Lung (tissue), 12 donors: ENCODE data around the gene SLC22A23. TPM values are rescaled to one million over a fixed set of nuclear protein-coding genes. Genes with fewer than 3 reads are reported as not detected.
A peak's percentile ranks its signal among the peaks of the same experiment; 100 is the strongest.

Experiments
- ATAC-seq: fragments of 200-7000 bp; cut with Tn5 transposase; one replicate; pipeline ENCODE4 v1.9.1; 2020; ENCODE audit warnings: moderate number of reproducible peaks; ENCODE audit not compliant: insufficient read depth, low FRiP score
- DNase-seq, 3 donors: peaks; one replicate each; pipeline ENCODE4 v3.0.0-alpha.2; 2013 to 2017
- H3K27ac ChIP-seq, 2 donors: one replicate each; pipeline ENCODE4 v1.5.1; 2013; ENCODE audit warnings: mild to moderate bottlenecking in 2 of 2, moderate library complexity in 2 of 2, control low read depth in 1 of 2, inconsistent platforms in 1 of 2, low read depth in 1 of 2, low read length in 1 of 2
- H3K27me3 ChIP-seq, 3 donors: one replicate each; pipeline ENCODE4 v1.5.1; 2013; ENCODE audit warnings: low read length in 2 of 3; ENCODE audit not compliant: control insufficient read depth in 3 of 3, insufficient read depth in 3 of 3
- H3K36me3 ChIP-seq, 4 donors: one replicate each; pipeline ENCODE4 v1.5.1; 2013; ENCODE audit warnings: low read length in 4 of 4, mild to moderate bottlenecking in 1 of 4, moderate library complexity in 1 of 4; ENCODE audit not compliant: control insufficient read depth in 4 of 4, insufficient read depth in 4 of 4
- H3K4me1 ChIP-seq, 5 donors: one replicate each; pipeline ENCODE4 v1.5.1; 2013; ENCODE audit warnings: low read length in 5 of 5, mild to moderate bottlenecking in 2 of 5, moderate library complexity in 1 of 5; ENCODE audit not compliant: control insufficient read depth in 5 of 5, insufficient read depth in 5 of 5
- H3K4me3 ChIP-seq: one replicate; pipeline ENCODE4 v1.5.1; 2013; ENCODE audit warnings: mild to moderate bottlenecking, control low read depth, moderate library complexity
- H3K9ac ChIP-seq, 2 donors: one replicate each; pipeline ENCODE4 v1.5.1; 2013; ENCODE audit warnings: low read length in 2 of 2, control low read depth in 1 of 2; ENCODE audit not compliant: insufficient read depth in 1 of 2
- H3K9me3 ChIP-seq, 4 donors: one replicate each; pipeline ENCODE4 v1.5.1; 2013; ENCODE audit warnings: low read length in 3 of 4, mild to moderate bottlenecking in 1 of 4, moderate library complexity in 1 of 4; ENCODE audit not compliant: control insufficient read depth in 4 of 4, insufficient read depth in 3 of 4
- CTCF ChIP-seq: IDR thresholded peaks from 2 replicates; pipeline ENCODE4 v1.5.1; 2012; ENCODE audit warnings: mild to moderate bottlenecking; ENCODE audit errors: control extremely low read depth, extremely low read depth
- WGBS, 2 donors: extraction: QIAGEN DNeasy Blood & Tissue Kit; methylation state at CpG; one replicate each; pipeline ENCODE4 v1.1.7; 2013; 5-methylcytosine and 5-hydroxymethylcytosine counted together
- polyA plus RNA-seq, 2 donors: library from polyadenylated mRNA; stranded (reverse); fragments of 200-250 nt; gene quantifications; one replicate each; pipeline ENCODE4 v1.2.1, GENCODE V29; 2013
- total RNA-seq, 2 donors: library from RNA; depleted of rRNA in 1 of 2; stranded (reverse); fragments of >200 nt in 1 of 2; gene quantifications; one replicate each; pipeline ENCODE4 v1.2.1, GENCODE V29; 2014 to 2021
- donor health status: control.
- donor health status: control.
- donor health status: Bipolar disorder and iron deficiency.
- donor health status: healthy.
- donor health status: DM: yes; HTN: yes; CAD: no.

Gene SLC22A23
- total and polyA plus RNA-seq, 4 donors, result 6.6 to 45.6 (median 24.1) TPM

- Histone ChIP-seq H3K36me3 (no peaks in the 10 kb centered on the region), H3K4me1 (peaks cover 0 to 51% (median 9%) of the 10 kb centered on the region in 5 donors), H3K27ac (no peak overlapping the region), H3K9me3 (no peaks in the 10 kb centered on the region), H3K4me3 (no peak overlapping the region), H3K9ac (no peak overlapping the region), H3K27me3 (no peaks in the 10 kb centered on the region)
- ATAC-seq (no peak), DNase-seq (no peak)
- no peak for TF ChIP-seq CTCF
- 72 to 87% methylated on average over 5 of the region's 5 CpGs for WGBS, 2 donors
These were observed 47.5 kb upstream of the SLC22A23 start for GRCh38 chr6:3504354-3504753.

- TF ChIP-seq CTCF, result no peak
- Histone ChIP-seq H3K4me3 (no peak overlapping the region), H3K4me1 (peaks cover 0 to 42% (median 8%) of the 10 kb centered on the region in 5 donors), H3K27ac (no peak overlapping the region), H3K36me3 (no peaks in the 10 kb centered on the region), H3K9me3 (no peaks in the 10 kb centered on the region), H3K9ac (no peak overlapping the region), H3K27me3 (no peaks in the 10 kb centered on the region)
- ATAC-seq (no peak), DNase-seq (peak in 1 of 3 donors; percentile 29)
- WGBS, 2 donors, result 53 to 56% methylated on average over 6 of the region's 6 CpGs
These were observed 45.1 kb upstream of the SLC22A23 start for GRCh38 chr6:3501826-3502500.

GRCh38 chr6:3500262-3501014, 43.6 kb upstream of the SLC22A23 start:
- no peak for TF ChIP-seq CTCF
- Histone ChIP-seq H3K27me3 (no peaks in the 10 kb centered on the region), H3K27ac (no peak overlapping the region), H3K9me3 (no peaks in the 10 kb centered on the region), H3K9ac (no peak overlapping the region), H3K36me3 (no peaks in the 10 kb centered on the region), H3K4me3 (no peak overlapping the region), H3K4me1 (peaks cover 0 to 32% (median 5%) of the 10 kb centered on the region in 5 donors)
- peak in 2 of 3 donors; percentile 34 to 69 for DNase-seq
- WGBS, 2 donors, result 73 to 82% methylated on average over 7 of the region's 7 CpGs
- no peak for ATAC-seq
